ENCODE results near the gene NR4A2. TPM values are rescaled to one million over a fixed set of nuclear protein-coding genes. Genes with fewer than 3 reads are reported as not detected.
"Not testable (repeated sequence)": the region's sequence is repeated elsewhere in the genome, so short reads cannot be mapped to it uniquely, and the experiment has no call there.

NR4A2 gene
- polyA plus RNA-seq, 1 experiment: 0.93 TPM

- no peak overlapping the region for H3K27ac ChIP-seq (ENCODE audit: low read depth, low read length)
- POLR2A ChIA-PET: no interaction called here
- no peak for DNase-seq (ENCODE audit: low read depth, low spot score)
- CTCF ChIA-PET: interaction anchor here (0.7 kb wide), 1 partner anchor 481 kb away, joined by 4 read pairs; no protein-coding TSS in a partner anchor
- TF ChIP-seq, protein P1, sequence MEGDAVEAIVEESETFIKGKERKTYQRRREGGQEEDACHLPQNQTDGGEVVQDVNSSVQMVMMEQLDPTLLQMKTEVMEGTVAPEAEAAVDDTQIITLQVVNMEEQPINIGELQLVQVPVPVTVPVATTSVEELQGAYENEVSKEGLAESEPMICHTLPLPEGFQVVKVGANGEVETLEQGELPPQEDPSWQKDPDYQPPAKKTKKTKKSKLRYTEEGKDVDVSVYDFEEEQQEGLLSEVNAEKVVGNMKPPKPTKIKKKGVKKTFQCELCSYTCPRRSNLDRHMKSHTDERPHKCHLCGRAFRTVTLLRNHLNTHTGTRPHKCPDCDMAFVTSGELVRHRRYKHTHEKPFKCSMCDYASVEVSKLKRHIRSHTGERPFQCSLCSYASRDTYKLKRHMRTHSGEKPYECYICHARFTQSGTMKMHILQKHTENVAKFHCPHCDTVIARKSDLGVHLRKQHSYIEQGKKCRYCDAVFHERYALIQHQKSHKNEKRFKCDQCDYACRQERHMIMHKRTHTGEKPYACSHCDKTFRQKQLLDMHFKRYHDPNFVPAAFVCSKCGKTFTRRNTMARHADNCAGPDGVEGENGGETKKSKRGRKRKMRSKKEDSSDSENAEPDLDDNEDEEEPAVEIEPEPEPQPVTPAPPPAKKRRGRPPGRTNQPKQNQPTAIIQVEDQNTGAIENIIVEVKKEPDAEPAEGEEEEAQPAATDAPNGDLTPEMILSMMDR (IDR thresholded peaks at IDR 0.05; ENCODE audit: low read depth, low read length): no peak
- H3K4me3 ChIP-seq (ENCODE audit: low read depth, low read length): no peak overlapping the region
- H3K9me3 ChIP-seq (ENCODE audit: control insufficient read depth, insufficient read depth, low read length): no peaks in the 10 kb centered on the region
- H3K27me3 ChIP-seq (ENCODE audit: control insufficient read depth, insufficient read depth, low read length): no peaks in the 10 kb centered on the region
Observed at GRCh38 chr2:156306821-156307220, 25.7 kb downstream of the NR4A2 start.

- TF ChIP-seq, protein P1 (IDR thresholded peaks at IDR 0.05; ENCODE audit: low read depth, low read length): no peak
- DNase-seq (ENCODE audit: low read depth, low spot score): no peak
- ChIA-PET POLR2A (no interaction called here), CTCF (interaction anchor here (1.6 kb wide), 1 partner anchor 285 kb away, joined by 5 read pairs; no protein-coding TSS in a partner anchor)
- Histone ChIP-seq H3K27me3 (ENCODE audit: control insufficient read depth, insufficient read depth, low read length) (no peaks in the 10 kb centered on the region), H3K9me3 (ENCODE audit: control insufficient read depth, insufficient read depth, low read length) (no peaks in the 10 kb centered on the region), H3K4me3 (ENCODE audit: low read depth, low read length) (no peak overlapping the region), H3K27ac (ENCODE audit: low read depth, low read length) (no peak overlapping the region)
Observed at GRCh38 chr2:156305121-156305520, 27.4 kb downstream of the NR4A2 start.

GRCh38 chr2:156300337-156300736, 32.2 kb downstream of the NR4A2 start:
- no peaks in the 10 kb centered on the region for H3K27me3 ChIP-seq (ENCODE audit: control insufficient read depth, insufficient read depth, low read length)
- CTCF ChIA-PET: no interaction called here
- H3K9me3 ChIP-seq (ENCODE audit: control insufficient read depth, insufficient read depth, low read length): no peaks in the 10 kb centered on the region
- no peak for DNase-seq (ENCODE audit: low read depth, low spot score)
- POLR2A ChIA-PET: no interaction called here
- H3K4me3 ChIP-seq (ENCODE audit: low read depth, low read length): no peak overlapping the region
- H3K27ac ChIP-seq (ENCODE audit: low read depth, low read length): no peak overlapping the region
- TF ChIP-seq, protein P1 (IDR thresholded peaks at IDR 0.05; ENCODE audit: low read depth, low read length): no peak

- H3K4me3 ChIP-seq (ENCODE audit: low read depth, low read length): no peak overlapping the region
- DNase-seq (ENCODE audit: low read depth, low spot score): no peak
- no peaks in the 10 kb centered on the region for H3K27me3 ChIP-seq (ENCODE audit: control insufficient read depth, insufficient read depth, low read length)
- no peaks in the 10 kb centered on the region for H3K9me3 ChIP-seq (ENCODE audit: control insufficient read depth, insufficient read depth, low read length)
- ChIA-PET CTCF (interaction anchor here (0.6 kb wide), 1 partner anchor 939 kb away, joined by 3 read pairs; no protein-coding TSS in a partner anchor), POLR2A (no interaction called here)
- TF ChIP-seq, protein P1 (IDR thresholded peaks at IDR 0.05; ENCODE audit: low read depth, low read length): no peak
- no peak overlapping the region for H3K27ac ChIP-seq (ENCODE audit: low read depth, low read length)
Observed at GRCh38 chr2:156294945-156295580, 37.5 kb downstream of the NR4A2 start.

DNA sequence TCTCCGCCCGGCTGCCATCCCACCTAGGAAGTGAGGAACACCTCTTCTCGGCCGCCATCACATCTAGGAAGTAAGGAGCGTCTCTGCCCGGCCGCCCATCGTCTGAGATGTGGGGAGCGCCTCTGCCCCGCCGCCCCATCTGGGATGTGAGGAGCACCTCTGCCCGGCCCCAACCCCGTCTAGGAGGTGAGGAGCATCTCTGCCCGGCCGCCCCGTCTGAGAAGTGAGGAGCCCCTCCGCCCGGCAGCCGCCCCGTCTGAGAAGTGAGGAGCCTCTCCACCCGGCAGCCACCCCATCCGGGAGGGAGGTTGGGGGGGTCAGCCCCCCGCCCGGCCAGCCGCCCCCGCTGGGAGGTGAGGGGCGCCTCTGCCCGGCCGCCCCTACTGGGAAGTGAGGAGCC, 39.1 kb downstream of the NR4A2 start:
- H3K27ac ChIP-seq (ENCODE audit: low read depth, low read length); CTCF ChIA-PET; POLR2A ChIA-PET; H3K9me3 ChIP-seq (ENCODE audit: control insufficient read depth, insufficient read depth, low read length); DNase-seq (ENCODE audit: low read depth, low spot score); H3K4me3 ChIP-seq (ENCODE audit: low read depth, low read length); H3K27me3 ChIP-seq (ENCODE audit: control insufficient read depth, insufficient read depth, low read length): not testable (repeated sequence)
